HEK293T (cell line): Measurements from ENCODE around the gene PIK3CB.

ENCODE experiments used
- ARNT ChIP-seq: fragments of 450-650 bp; IDR thresholded peaks from 2 replicates; pipeline ENCODE4 v1.6.1; 2017; ENCODE audit warnings: mild to moderate bottlenecking
- BHLHE40 ChIP-seq: fragments of 450-650 bp; IDR thresholded peaks from 2 replicates; pipeline ENCODE4 v1.6.1; 2016; ENCODE audit warnings: mild to moderate bottlenecking, moderate library complexity, borderline replicate concordance
- CTBP1 ChIP-seq: fragments of 450-650 bp; IDR thresholded peaks from 2 replicates; pipeline ENCODE4 v1.6.1; 2016; ENCODE audit warnings: borderline replicate concordance
- ELF4 ChIP-seq: fragments of 450-650 bp; IDR thresholded peaks from 2 replicates; pipeline ENCODE4 v1.6.1; 2017; ENCODE audit warnings: antibody characterized with exemption
- FOXA1 ChIP-seq: fragments of 450-650 bp; IDR thresholded peaks from 2 replicates; pipeline ENCODE4 v1.6.1; 2016; ENCODE audit warnings: mild to moderate bottlenecking
- FOXK2 ChIP-seq: fragments of 450-650 bp; IDR thresholded peaks from 2 replicates; pipeline ENCODE4 v1.6.1; 2016; ENCODE audit warnings: mild to moderate bottlenecking
- FOXM1 ChIP-seq: fragments of 450-650 bp; IDR thresholded peaks from 2 replicates; pipeline ENCODE4 v1.6.1; 2017; ENCODE audit warnings: mild to moderate bottlenecking, borderline replicate concordance
- HDGF ChIP-seq: fragments of 450-650 bp; IDR thresholded peaks from 2 replicates; pipeline ENCODE4 v1.6.1; 2017; ENCODE audit warnings: antibody characterized with exemption, borderline replicate concordance
- NFRKB ChIP-seq: fragments of 450-650 bp; IDR thresholded peaks from 2 replicates; pipeline ENCODE4 v1.6.1; 2016; ENCODE audit warnings: mild to moderate bottlenecking, moderate library complexity
- SP1 ChIP-seq: fragments of 450-650 bp; IDR thresholded peaks from 2 replicates; pipeline ENCODE4 v1.6.1; 2017
- SUZ12 ChIP-seq: fragments of 450-650 bp; IDR thresholded peaks from 2 replicates; pipeline ENCODE4 v1.6.1; 2016; ENCODE audit warnings: mild to moderate bottlenecking
- TARDBP ChIP-seq: fragments of 450-650 bp; IDR thresholded peaks from 2 replicates; pipeline ENCODE4 v1.6.1; 2016
- ZNF384 ChIP-seq: fragments of 450-650 bp; IDR thresholded peaks from 2 replicates; pipeline ENCODE4 v1.6.1; 2016
- TF ChIP-seq, protein P1 (sequence below): fragments of 450-650 bp; IDR thresholded peaks from 2 replicates; pipeline ENCODE4 v1.6.1; 2016

DNA sequence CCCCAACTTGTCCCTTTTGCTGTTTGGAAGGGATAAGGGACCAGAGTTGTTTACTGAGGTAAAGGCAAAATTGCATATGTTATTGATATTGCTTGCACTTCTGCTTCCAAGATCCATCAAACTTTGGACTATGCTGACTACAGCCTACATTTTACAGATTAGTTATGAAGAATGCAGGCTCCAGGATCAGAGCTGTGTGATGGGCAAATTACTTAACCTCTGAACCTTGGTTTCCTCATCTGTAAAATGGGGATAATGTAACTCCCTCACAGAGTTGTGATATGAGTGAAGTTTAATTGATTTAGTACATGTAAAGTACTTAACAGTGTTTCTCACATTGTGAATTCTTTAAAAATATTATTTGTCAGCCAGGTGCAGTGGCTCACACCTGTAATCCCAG, 210.2 kb downstream of the PIK3CB start:
- TF ChIP-seq FOXM1 (no peak), SP1 (no peak), ARNT (no peak), ZNF384 (no peak), BHLHE40 (no peak), CTBP1 (no peak), FOXA1 (no peak), HDGF (no peak), SUZ12 (no peak), FOXK2 (no peak), ELF4 (no peak), NFRKB (no peak), TARDBP (no peak)
- TF ChIP-seq, protein P1, sequence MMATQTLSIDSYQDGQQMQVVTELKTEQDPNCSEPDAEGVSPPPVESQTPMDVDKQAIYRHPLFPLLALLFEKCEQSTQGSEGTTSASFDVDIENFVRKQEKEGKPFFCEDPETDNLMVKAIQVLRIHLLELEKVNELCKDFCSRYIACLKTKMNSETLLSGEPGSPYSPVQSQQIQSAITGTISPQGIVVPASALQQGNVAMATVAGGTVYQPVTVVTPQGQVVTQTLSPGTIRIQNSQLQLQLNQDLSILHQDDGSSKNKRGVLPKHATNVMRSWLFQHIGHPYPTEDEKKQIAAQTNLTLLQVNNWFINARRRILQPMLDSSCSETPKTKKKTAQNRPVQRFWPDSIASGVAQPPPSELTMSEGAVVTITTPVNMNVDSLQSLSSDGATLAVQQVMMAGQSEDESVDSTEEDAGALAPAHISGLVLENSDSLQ = no peak
